Natural killer cell (primary cell): ENCODE measurements around the gene LRRN2. TPM values are rescaled to one million over a fixed set of nuclear protein-coding genes. Genes with fewer than 3 reads are reported as not detected.

Experiments used
- ATAC-seq, 3 donors: fragments of 150-1000 bp in 2 of 3; fragments of 200-7000 bp in 1 of 3; cut with Tn5 transposase; 1 replicate in 1 of 3; 2 replicates in 2 of 3; pipeline ENCODE4 v1.10.0; 2021; ENCODE audit warnings: mild to moderate bottlenecking in 2 of 3, moderate library complexity in 2 of 3
- DNase-seq, 2 donors: peaks; one replicate each; pipeline versions ENCODE4 v3.0.0 to v3.0.0-alpha.2; 2013 to 2021; ENCODE audit warnings: mixed read lengths in 1 of 2
- H3K27ac ChIP-seq: one replicate; pipeline ENCODE4 v1.5.1; 2013; ENCODE audit warnings: mild to moderate bottlenecking, low read length
- H3K27me3 ChIP-seq: one replicate; pipeline ENCODE4 v1.6.1; 2013; ENCODE audit warnings: low read length; ENCODE audit not compliant: control insufficient read depth, insufficient read depth
- H3K36me3 ChIP-seq: one replicate; pipeline ENCODE4 v1.6.1; 2013; ENCODE audit warnings: low read length; ENCODE audit not compliant: control insufficient read depth, insufficient read depth
- H3K4me1 ChIP-seq: one replicate; pipeline ENCODE4 v1.6.1; 2013; ENCODE audit warnings: low read length; ENCODE audit not compliant: control insufficient read depth, insufficient read depth
- H3K4me3 ChIP-seq: one replicate; pipeline ENCODE4 v1.5.1; 2013; ENCODE audit warnings: low read length
- H3K9me3 ChIP-seq: one replicate; pipeline ENCODE4 v1.6.1; 2013; ENCODE audit warnings: low read length; ENCODE audit not compliant: control insufficient read depth, insufficient read depth
- H3K27ac Mint-ChIP-seq, 2 donors: one replicate each; pipeline ENCODE4 v1.8.0; 2022; ENCODE audit warnings: mild to moderate bottlenecking in 2 of 2, mixed read lengths in 2 of 2, moderate library complexity in 1 of 2
- H3K27me3 Mint-ChIP-seq, 2 donors: one replicate each; pipeline ENCODE4 v1.8.0; 2022; ENCODE audit warnings: low read depth in 2 of 2, mixed read lengths in 2 of 2
- H3K36me3 Mint-ChIP-seq: one replicate; pipeline ENCODE4 v1.8.0; 2022; ENCODE audit warnings: mixed read lengths
- H3K4me1 Mint-ChIP-seq, 2 donors: one replicate each; pipeline ENCODE4 v1.8.0; 2022; ENCODE audit warnings: mixed read lengths in 2 of 2
- H3K4me3 Mint-ChIP-seq: one replicate; pipeline ENCODE4 v1.8.0; 2022; ENCODE audit warnings: mild to moderate bottlenecking, moderate library complexity, mixed read lengths
- H3K9me3 Mint-ChIP-seq, 2 donors: one replicate each; pipeline ENCODE4 v1.8.0; 2022; ENCODE audit warnings: mixed read lengths in 2 of 2
- WGBS: methylation state at CpG from one replicate; pipeline ENCODE4 v1.1.7; 2013; ENCODE audit warnings: missing lambda C conversion rate; ENCODE audit not compliant: insufficient coverage; 5-methylcytosine and 5-hydroxymethylcytosine counted together
- intact Hi-C: fragments of 100-400 bp; cut with micrococcal nuclease; formaldehyde crosslinking; loops from one replicate; pipeline ENCODE4 v1.14.2; 2022
- total RNA-seq, 4 donors: library from RNA; stranded (reverse); fragments of 120-200 nt in 1 of 4; gene quantifications; one replicate each; pipeline versions ENCODE4 v1.2.3 to v1.2.4, GENCODE V29; 2013 to 2022
- TF ChIP-seq, protein P1 (sequence below): fragments of 200-600 bp; IDR thresholded peaks from one replicate; pipeline ENCODE4 v1.8.0; 2022; ENCODE audit warnings: antibody characterized with exemption

Gene LRRN2
- total RNA-seq, 3 donors from 2014 or later (not counting 1 experiment from before 2014, with no cell fraction given) = 0.10 to 0.27 TPM; not detected in 1

DNA sequence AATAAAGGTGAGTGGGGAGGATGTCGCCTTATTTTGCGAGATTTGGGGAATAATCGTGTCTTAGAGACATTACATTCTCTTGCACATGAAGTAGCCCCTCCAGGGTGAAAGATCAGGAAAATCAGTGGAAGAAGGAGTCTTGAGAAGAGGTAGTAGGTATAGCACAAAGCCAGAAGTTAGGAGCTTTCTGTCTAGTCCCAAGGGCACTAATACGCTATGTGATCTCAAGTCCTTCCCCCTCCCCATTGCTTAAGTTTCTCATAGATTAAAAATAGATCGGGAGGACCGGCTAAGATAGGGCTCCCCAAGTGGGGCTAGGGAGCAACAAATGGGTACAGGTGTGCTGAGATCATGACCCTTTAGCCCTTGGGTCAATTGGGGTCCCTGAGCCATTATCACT lies 13.5 kb downstream of the LRRN2 start:
- Histone ChIP-seq H3K4me1 (no peaks in the 10 kb centered on the region), H3K36me3 (no peaks in the 10 kb centered on the region), H3K27ac (no peak overlapping the region), H3K27me3 (no peaks in the 10 kb centered on the region), H3K9me3 (no peaks in the 10 kb centered on the region), H3K4me3 (no peak overlapping the region)
- no peak for ATAC-seq
- Mint-ChIP-seq H3K27ac (no peak overlapping the region), H3K9me3 (no peaks in the 10 kb centered on the region), H3K4me1 (no peaks in the 10 kb centered on the region), H3K36me3 (no peaks in the 10 kb centered on the region), H3K4me3 (no peak overlapping the region), H3K27me3 (peaks cover 0 to 1% of the 10 kb centered on the region in 2 donors)
- TF ChIP-seq, protein P1, sequence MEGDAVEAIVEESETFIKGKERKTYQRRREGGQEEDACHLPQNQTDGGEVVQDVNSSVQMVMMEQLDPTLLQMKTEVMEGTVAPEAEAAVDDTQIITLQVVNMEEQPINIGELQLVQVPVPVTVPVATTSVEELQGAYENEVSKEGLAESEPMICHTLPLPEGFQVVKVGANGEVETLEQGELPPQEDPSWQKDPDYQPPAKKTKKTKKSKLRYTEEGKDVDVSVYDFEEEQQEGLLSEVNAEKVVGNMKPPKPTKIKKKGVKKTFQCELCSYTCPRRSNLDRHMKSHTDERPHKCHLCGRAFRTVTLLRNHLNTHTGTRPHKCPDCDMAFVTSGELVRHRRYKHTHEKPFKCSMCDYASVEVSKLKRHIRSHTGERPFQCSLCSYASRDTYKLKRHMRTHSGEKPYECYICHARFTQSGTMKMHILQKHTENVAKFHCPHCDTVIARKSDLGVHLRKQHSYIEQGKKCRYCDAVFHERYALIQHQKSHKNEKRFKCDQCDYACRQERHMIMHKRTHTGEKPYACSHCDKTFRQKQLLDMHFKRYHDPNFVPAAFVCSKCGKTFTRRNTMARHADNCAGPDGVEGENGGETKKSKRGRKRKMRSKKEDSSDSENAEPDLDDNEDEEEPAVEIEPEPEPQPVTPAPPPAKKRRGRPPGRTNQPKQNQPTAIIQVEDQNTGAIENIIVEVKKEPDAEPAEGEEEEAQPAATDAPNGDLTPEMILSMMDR = no peak
- no peak for DNase-seq
- intact Hi-C loops = no loop called here
- 94% methylated on average over 5 of the region's 6 CpGs for WGBS

DNA sequence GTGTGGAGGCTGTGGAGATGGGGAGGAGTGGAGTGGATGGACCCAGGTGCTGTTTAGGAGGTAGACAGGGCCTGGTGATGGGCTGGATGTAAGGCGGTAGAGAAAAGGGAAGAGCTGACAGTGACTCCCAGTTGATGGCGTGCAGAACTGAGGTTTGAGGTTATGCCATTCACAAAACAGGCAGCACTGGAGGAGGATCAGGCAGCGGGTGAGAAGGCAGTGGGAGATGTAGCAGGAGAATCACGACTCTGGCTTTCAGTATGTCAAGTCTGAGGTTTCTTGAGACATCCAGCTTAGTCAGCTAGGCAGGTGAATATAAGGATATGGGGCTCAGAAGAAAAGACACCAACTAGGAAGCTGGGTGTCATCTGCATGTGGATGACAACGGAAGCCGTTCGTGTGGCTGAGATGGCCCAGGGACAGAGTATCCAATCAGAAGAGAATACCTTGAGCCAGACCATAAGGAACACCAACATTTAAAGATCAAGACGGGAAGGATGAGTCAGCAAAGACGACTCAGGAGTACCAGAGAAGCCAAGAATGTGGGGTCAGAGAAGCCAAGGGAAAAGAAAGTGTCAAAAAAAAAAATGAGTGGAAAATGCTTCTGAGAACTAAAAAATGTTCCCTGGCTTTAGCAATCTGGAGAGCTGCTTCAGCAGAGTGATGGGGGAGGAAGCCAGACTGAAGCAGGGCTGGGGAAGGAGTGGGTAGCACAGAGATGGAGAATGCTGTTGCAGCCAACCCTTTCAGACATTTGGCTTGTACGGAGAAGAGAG lies 15.2 kb downstream of the LRRN2 start:
- 70% methylated on average over 10 of the region's 10 CpGs for WGBS
- Mint-ChIP-seq H3K27me3 (no peaks in the 10 kb centered on the region), H3K4me1 (no peaks in the 10 kb centered on the region), H3K9me3 (no peaks in the 10 kb centered on the region), H3K4me3 (no peak overlapping the region), H3K27ac (no peak overlapping the region), H3K36me3 (no peaks in the 10 kb centered on the region)
- Histone ChIP-seq H3K4me1 (no peaks in the 10 kb centered on the region), H3K27me3 (no peaks in the 10 kb centered on the region), H3K27ac (no peak overlapping the region), H3K9me3 (no peaks in the 10 kb centered on the region), H3K36me3 (no peaks in the 10 kb centered on the region), H3K4me3 (no peak overlapping the region)
- no peak for ATAC-seq
- TF ChIP-seq, protein P1 = no peak
- no peak for DNase-seq
- intact Hi-C loops = no loop called here

DNA sequence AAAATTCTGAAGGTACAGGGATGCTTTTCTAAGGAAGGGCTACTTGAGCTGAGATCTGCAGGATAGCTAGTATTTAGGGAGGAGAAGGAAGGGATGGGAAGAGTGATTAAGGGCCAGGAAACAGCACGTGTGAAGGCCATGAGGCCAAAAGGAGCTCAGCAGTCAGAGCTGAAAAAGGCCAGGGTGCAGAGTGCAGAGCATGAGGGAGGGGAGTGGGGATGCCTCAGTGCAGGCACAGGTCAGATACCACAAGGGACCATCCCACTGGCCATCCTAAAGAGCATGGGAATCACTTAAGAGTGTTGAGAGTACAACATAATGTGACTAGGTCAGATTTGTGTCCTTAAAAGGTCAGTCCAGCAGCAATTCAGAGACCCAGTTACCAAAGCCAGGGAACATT lies 16.0 kb downstream of the LRRN2 start:
- Mint-ChIP-seq H3K4me1 (no peaks in the 10 kb centered on the region), H3K9me3 (no peaks in the 10 kb centered on the region), H3K4me3 (no peak overlapping the region), H3K36me3 (no peaks in the 10 kb centered on the region), H3K27me3 (peaks cover 0 to 3% of the 10 kb centered on the region in 2 donors), H3K27ac (no peak overlapping the region)
- H3K27me3 ChIP-seq = no peaks in the 10 kb centered on the region
- no peaks in the 10 kb centered on the region for H3K36me3 ChIP-seq
- TF ChIP-seq, protein P1 = no peak
- H3K9me3 ChIP-seq = no peaks in the 10 kb centered on the region
- ATAC-seq (no peak), DNase-seq (no peak)
- H3K4me3 ChIP-seq = no peak overlapping the region
- intact Hi-C loops = no loop called here
- 0% methylated on average over 1 of the region's 1 CpG for WGBS
- no peaks in the 10 kb centered on the region for H3K4me1 ChIP-seq
- no peak overlapping the region for H3K27ac ChIP-seq

DNA sequence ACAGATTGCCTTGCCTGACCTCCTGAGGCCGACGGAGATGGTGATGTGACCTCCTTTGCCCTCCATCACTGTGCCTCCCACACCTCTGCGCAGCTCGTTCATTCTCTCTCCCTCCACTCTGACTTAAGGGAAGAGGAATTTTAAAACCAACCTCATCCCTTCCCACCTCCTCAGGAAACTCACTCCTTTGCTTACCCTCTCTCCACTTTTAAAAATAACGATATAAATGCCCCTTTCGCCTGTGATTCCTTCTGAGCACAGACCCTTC lies 21.2 kb downstream of the LRRN2 start:
- Mint-ChIP-seq H3K4me3 (no peak overlapping the region), H3K9me3 (no peaks in the 10 kb centered on the region), H3K4me1 (no peaks in the 10 kb centered on the region), H3K27me3 (peaks cover 0 to 13% of the 10 kb centered on the region in 2 donors), H3K27ac (no peak overlapping the region), H3K36me3 (no peaks in the 10 kb centered on the region)
- DNase-seq (no peak), ATAC-seq (no peak)
- Histone ChIP-seq H3K4me1 (no peaks in the 10 kb centered on the region), H3K27ac (no peak overlapping the region), H3K4me3 (no peak overlapping the region), H3K36me3 (no peaks in the 10 kb centered on the region), H3K27me3 (no peaks in the 10 kb centered on the region), H3K9me3 (no peaks in the 10 kb centered on the region)
- intact Hi-C loops = no loop called here
- TF ChIP-seq, protein P1 = no peak
- 81% methylated on average over 6 of the region's 6 CpGs for WGBS
